HG02642 (cell line): ENCODE results near the gene BLACAT1.
"Not testable (repeated sequence)": the region's sequence is repeated elsewhere in the genome, so short reads cannot be mapped to it uniquely, and the experiment has no call there.

Experiments used
- ATAC-seq: cut with Tn5 transposase; IDR thresholded peaks from one replicate; pipeline ENCODE4 v1.9.1; 2021; ENCODE audit warnings: mild to moderate bottlenecking; ENCODE audit not compliant: unreplicated experiment, poor library complexity

The BLACAT1 gene

GRCh38 chr1:205484985-205485967 lies 29.4 kb upstream of the BLACAT1 start:
- ATAC-seq, result peak; percentile 53

GRCh38 chr1:205483372-205483771 lies 27.5 kb upstream of the BLACAT1 start:
- ATAC-seq, result no peak

GRCh38 chr1:205482587-205482986 lies 26.7 kb upstream of the BLACAT1 start:
- ATAC-seq, result not testable (repeated sequence)

GRCh38 chr1:205481629-205482151 lies 25.8 kb upstream of the BLACAT1 start:
- ATAC-seq, result no peak

GRCh38 chr1:205481218-205481617 lies 25.4 kb upstream of the BLACAT1 start:
- no peak for ATAC-seq

- no peak for ATAC-seq
These were observed 24.6 kb upstream of the BLACAT1 start for GRCh38 chr1:205480349-205480985.

- ATAC-seq, result not testable (repeated sequence)
These were observed 23.1 kb upstream of the BLACAT1 start for GRCh38 chr1:205478985-205479384.

- no peak for ATAC-seq
These were observed 22.0 kb upstream of the BLACAT1 start for GRCh38 chr1:205477759-205478247.

- no peak for ATAC-seq
These were observed 21.4 kb upstream of the BLACAT1 start for GRCh38 chr1:205477121-205477758.

- no peak for ATAC-seq
These were observed 20.8 kb upstream of the BLACAT1 start for GRCh38 chr1:205476648-205477047.

- ATAC-seq, result no peak
These were observed 20.0 kb upstream of the BLACAT1 start for GRCh38 chr1:205475855-205476254.

- no peak for ATAC-seq
These were observed 18.7 kb upstream of the BLACAT1 start for GRCh38 chr1:205474571-205474970.

GRCh38 chr1:205473966-205474365 lies 18.1 kb upstream of the BLACAT1 start:
- ATAC-seq, result no peak

GRCh38 chr1:205473475-205473874 lies 17.6 kb upstream of the BLACAT1 start:
- ATAC-seq, result no peak

- no peak for ATAC-seq
These were observed 17.0 kb upstream of the BLACAT1 start for GRCh38 chr1:205472737-205473441.

GRCh38 chr1:205470131-205470530 lies 14.3 kb upstream of the BLACAT1 start:
- ATAC-seq, result no peak

GRCh38 chr1:205466595-205467220 lies 10.9 kb upstream of the BLACAT1 start:
- no peak for ATAC-seq

GRCh38 chr1:205465392-205465791 lies 9.5 kb upstream of the BLACAT1 start:
- ATAC-seq, result no peak

- ATAC-seq, result no peak
These were observed 3.1 kb upstream of the BLACAT1 start for GRCh38 chr1:205458777-205459566.
